Measurements from ENCODE around the gene TGOLN2.
"Not testable (repeated sequence)": the region's sequence is repeated elsewhere in the genome, so short reads cannot be mapped to it uniquely, and the experiment has no call there.

The TGOLN2 gene

GRCh38 chr2:85367180-85367579 lies 39.4 kb upstream of the TGOLN2 start:
- H3K4me3 ChIP-seq (ENCODE audit: low read length) = no peak overlapping the region
- TF ChIP-seq, protein P1, sequence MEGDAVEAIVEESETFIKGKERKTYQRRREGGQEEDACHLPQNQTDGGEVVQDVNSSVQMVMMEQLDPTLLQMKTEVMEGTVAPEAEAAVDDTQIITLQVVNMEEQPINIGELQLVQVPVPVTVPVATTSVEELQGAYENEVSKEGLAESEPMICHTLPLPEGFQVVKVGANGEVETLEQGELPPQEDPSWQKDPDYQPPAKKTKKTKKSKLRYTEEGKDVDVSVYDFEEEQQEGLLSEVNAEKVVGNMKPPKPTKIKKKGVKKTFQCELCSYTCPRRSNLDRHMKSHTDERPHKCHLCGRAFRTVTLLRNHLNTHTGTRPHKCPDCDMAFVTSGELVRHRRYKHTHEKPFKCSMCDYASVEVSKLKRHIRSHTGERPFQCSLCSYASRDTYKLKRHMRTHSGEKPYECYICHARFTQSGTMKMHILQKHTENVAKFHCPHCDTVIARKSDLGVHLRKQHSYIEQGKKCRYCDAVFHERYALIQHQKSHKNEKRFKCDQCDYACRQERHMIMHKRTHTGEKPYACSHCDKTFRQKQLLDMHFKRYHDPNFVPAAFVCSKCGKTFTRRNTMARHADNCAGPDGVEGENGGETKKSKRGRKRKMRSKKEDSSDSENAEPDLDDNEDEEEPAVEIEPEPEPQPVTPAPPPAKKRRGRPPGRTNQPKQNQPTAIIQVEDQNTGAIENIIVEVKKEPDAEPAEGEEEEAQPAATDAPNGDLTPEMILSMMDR (conservative IDR thresholded peaks at IDR 0.05; ENCODE audit: low read depth, low read length) = no peak
- DNase-seq (ENCODE audit: low read depth) = no peak

DNA sequence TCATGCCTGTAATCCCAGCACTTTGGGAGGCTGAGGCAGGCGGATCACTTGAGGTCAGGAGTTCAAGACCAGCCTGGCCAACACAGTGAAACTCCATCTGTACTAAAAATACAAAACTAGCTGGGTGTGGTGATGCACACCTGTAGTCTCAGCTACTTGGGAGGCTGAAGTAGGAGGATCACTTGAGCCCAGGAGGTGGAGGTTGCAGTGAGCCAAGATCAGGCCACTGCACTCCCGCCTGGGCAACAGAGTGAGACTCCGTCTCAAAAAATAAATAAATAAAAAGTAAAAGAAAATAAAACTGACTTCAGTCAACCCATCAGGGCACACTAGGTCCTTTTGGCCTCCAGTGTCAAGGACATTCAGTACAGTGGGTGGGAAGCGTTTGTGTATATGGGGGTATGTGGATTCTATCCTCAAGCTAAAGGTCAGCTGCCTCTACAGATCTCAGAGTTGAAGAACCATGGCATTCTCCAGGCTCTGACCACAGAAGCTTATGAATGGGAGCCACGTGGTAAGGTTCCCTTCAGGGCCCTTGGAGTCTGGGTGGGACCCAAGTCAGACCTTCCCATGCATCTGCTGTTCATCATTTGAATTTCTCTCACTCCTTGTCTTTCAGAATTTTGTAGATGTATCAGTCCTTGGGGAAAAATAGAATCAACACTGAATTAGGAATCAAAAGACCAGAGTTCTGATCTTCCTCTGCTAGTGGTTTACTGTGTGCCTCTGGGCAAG lies 35.0 kb upstream of the TGOLN2 start:
- H3K4me3 ChIP-seq (ENCODE audit: low read length); DNase-seq (ENCODE audit: low read depth): not testable (repeated sequence)

- H3K4me3 ChIP-seq (ENCODE audit: low read length) = no peak overlapping the region
- no peak for DNase-seq (ENCODE audit: low read depth)
- TF ChIP-seq, protein P1 (conservative IDR thresholded peaks at IDR 0.05; ENCODE audit: low read depth, low read length) = no peak
These were observed 29.9 kb upstream of the TGOLN2 start for GRCh38 chr2:85357736-85358135.

- TF ChIP-seq, protein P1 (conservative IDR thresholded peaks at IDR 0.05; ENCODE audit: low read depth, low read length) = no peak
- DNase-seq (ENCODE audit: low read depth) = no peak
- no peak overlapping the region for H3K4me3 ChIP-seq (ENCODE audit: low read length)
These were observed 28.4 kb upstream of the TGOLN2 start for GRCh38 chr2:85356186-85356585.

DNA sequence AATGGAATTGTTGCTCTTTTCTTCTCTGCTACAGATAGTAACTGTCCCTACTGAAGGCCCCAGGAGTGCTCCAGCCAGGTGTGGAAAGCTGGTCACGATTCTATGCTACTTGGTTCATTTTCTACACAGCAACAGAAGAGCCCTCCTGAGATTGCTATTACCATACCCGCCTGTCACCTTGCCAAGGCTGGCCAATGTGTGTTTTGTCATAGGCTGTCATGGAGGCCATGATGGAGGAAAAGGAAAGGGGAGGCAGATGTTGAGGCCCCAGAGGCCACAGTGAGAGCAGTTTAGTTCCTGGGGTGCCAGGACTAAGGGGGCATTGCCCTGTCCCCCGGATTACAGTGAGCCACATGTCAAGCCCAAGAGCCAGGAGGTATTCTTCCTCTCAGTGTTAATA lies 27.7 kb upstream of the TGOLN2 start:
- DNase-seq (ENCODE audit: low read depth) = no peak
- TF ChIP-seq, protein P1 (conservative IDR thresholded peaks at IDR 0.05; ENCODE audit: low read depth, low read length) = no peak
- H3K4me3 ChIP-seq (ENCODE audit: low read length) = peak overlapping the region; percentile 98

- TF ChIP-seq, protein P1 (conservative IDR thresholded peaks at IDR 0.05; ENCODE audit: low read depth, low read length) = no peak
- peak overlapping the region; percentile 98 for H3K4me3 ChIP-seq (ENCODE audit: low read length)
- no peak for DNase-seq (ENCODE audit: low read depth)
These were observed 27.3 kb upstream of the TGOLN2 start for GRCh38 chr2:85355073-85355410.

- DNase-seq (ENCODE audit: low read depth) = peak; percentile 98
- TF ChIP-seq, protein P1 (conservative IDR thresholded peaks at IDR 0.05; ENCODE audit: low read depth, low read length) = no peak
- H3K4me3 ChIP-seq (ENCODE audit: low read length) = peak within 1 kb of the TSS; percentile 98
These were observed 26.7 kb upstream of the TGOLN2 start, which contains the start of the genes ELMOD3 and RETSAT for GRCh38 chr2:85354286-85355072. Gene ELMOD3 (plus strand): TSS chr2:85354769. CDS start chr2:85357199, 2,430 bp downstream. Gene RETSAT (minus strand): TSS chr2:85354528. CDS start chr2:85354507, 21 bp downstream.

Measured in retinal pigment epithelial cell (primary cell).